Measurements from ENCODE around the gene PARP3. TPM values are rescaled to one million over a fixed set of nuclear protein-coding genes. Genes with fewer than 3 reads are reported as not detected.
"Not testable (repeated sequence)": the region's sequence is repeated elsewhere in the genome, so short reads cannot be mapped to it uniquely, and the experiment has no call there.

PARP3 gene
- total RNA-seq, 6 experiments from 2014 or later: 13.7 to 20.1 (median 17.1) TPM

DNA sequence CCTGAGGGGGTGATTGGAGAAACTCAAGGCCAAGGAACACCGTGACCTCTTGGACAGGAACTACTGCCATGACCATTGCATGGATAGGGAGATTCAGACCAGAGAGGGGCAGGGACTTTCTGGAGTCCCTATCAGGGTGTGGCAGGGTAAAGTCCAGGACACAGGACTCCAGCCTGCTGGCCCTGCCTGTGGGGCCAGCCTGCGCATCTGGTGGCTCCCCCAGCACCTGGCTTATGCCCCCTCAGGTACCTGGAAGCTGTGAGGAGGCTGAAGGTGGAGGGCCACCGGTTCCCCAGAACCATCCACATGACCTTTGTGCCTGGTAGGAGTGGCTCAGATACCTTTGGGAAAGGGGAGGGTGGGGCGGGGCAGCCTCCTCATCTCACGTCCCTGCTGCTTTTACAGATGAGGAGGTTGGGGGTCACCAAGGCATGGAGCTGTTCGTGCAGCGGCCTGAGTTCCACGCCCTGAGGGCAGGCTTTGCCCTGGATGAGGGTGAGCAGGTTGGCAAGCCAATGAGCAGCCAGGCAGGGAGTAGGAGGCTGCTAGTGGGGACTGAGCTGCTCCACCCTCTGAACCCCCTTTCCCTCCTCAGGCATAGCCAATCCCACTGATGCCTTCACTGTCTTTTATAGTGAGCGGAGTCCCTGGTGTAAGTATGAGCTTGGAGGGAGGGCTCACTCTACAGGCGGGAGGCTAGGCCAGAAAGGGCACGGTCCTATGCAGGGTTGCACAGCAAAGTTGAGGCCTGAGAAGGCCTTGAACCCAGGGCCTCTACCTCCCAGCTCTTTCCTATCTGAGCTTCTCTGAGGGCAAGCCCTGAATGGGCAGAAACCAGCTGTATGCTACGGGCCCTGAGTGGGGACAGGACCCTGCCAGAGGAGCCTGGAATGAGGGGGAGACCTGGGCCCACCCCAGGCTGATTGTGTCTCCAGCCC lies 44.1 kb downstream of the PARP3 start:
- Mint-ChIP-seq H3K4me1 (ENCODE audit: low read depth) (peaks cover 41% of the 10 kb centered on the region), H3K4me3 (no peak overlapping the region), H3K36me3 (ENCODE audit: low read depth) (peaks cover 3% of the 10 kb centered on the region), H3K9me3 (no peaks in the 10 kb centered on the region), H3K27me3 (ENCODE audit: insufficient read depth) (peaks cover 2% of the 10 kb centered on the region), H3K27ac (no peak overlapping the region)
- DNase-seq: no peak
- TF ChIP-seq, protein P1, sequence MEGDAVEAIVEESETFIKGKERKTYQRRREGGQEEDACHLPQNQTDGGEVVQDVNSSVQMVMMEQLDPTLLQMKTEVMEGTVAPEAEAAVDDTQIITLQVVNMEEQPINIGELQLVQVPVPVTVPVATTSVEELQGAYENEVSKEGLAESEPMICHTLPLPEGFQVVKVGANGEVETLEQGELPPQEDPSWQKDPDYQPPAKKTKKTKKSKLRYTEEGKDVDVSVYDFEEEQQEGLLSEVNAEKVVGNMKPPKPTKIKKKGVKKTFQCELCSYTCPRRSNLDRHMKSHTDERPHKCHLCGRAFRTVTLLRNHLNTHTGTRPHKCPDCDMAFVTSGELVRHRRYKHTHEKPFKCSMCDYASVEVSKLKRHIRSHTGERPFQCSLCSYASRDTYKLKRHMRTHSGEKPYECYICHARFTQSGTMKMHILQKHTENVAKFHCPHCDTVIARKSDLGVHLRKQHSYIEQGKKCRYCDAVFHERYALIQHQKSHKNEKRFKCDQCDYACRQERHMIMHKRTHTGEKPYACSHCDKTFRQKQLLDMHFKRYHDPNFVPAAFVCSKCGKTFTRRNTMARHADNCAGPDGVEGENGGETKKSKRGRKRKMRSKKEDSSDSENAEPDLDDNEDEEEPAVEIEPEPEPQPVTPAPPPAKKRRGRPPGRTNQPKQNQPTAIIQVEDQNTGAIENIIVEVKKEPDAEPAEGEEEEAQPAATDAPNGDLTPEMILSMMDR (IDR thresholded peaks at IDR 0.05): no peak

DNA sequence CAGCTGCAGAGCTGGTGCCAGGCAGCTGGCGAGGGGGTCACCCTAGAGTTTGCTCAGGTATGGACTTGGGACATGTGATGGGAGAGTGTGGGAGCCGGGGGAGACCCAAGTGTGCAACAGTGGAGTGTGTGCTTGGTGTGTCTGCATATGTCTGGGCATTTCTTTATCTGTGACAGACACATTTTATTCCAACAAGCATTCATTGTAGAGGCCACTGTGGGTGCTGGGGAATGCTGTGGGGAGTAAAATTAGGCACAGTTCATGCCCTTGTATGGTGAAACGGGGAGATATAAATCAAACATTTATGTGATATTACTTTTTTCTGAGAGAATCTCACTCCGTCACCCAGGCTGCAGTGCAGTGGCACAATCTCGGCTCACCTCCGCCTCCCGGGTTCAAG lies 45.4 kb downstream of the PARP3 start:
- peaks cover 11% of the 10 kb centered on the region for H3K36me3 Mint-ChIP-seq (ENCODE audit: low read depth)
- H3K4me1 Mint-ChIP-seq (ENCODE audit: low read depth): peaks cover 39% of the 10 kb centered on the region
- H3K4me3 Mint-ChIP-seq: no peak overlapping the region

DNA sequence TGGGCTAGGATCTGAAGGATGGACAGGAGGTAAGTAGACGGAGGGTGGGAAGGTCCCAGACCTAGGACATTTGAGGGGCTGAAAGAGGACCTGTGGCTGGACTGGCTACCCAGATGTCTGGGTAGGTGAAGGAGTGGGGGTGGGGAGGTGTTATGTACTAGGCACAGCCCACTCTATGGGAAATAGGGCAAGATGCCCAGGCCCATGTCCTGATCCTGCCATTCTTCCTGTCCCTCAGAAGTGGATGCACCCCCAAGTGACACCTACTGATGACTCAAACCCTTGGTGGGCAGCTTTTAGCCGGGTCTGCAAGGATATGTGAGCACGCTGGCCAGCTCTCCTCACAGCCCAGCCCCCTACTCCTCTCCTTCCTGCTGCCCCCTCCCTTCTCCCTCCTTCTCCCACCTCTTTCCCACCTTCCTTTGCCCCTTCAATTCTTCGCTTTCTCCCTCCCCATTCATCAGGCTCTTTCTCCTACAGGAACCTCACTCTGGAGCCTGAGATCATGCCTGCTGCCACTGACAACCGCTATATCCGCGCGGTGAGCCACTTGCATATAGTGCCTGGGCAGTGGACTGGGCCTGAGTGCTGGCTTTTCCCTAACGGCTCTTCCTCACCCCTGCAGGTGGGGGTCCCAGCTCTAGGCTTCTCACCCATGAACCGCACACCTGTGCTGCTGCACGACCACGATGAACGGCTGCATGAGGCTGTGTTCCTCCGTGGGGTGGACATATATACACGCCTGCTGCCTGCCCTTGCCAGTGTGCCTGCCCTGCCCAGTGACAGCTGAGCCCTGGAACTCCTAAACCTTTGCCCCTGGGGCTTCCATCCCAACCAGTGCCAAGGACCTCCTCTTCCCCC lies 46.4 kb downstream of the PARP3 start:
- H3K4me3 Mint-ChIP-seq: no peak overlapping the region
- no peak for DNase-seq

More for the DNA sequence above, 45.4 kb downstream of the PARP3 start:
- Mint-ChIP-seq H3K27me3 (ENCODE audit: insufficient read depth) (peaks cover 2% of the 10 kb centered on the region), H3K27ac (no peak overlapping the region), H3K9me3 (no peaks in the 10 kb centered on the region)
- TF ChIP-seq, protein P1 (IDR thresholded peaks at IDR 0.05): no peak
- no peak for DNase-seq

DNA sequence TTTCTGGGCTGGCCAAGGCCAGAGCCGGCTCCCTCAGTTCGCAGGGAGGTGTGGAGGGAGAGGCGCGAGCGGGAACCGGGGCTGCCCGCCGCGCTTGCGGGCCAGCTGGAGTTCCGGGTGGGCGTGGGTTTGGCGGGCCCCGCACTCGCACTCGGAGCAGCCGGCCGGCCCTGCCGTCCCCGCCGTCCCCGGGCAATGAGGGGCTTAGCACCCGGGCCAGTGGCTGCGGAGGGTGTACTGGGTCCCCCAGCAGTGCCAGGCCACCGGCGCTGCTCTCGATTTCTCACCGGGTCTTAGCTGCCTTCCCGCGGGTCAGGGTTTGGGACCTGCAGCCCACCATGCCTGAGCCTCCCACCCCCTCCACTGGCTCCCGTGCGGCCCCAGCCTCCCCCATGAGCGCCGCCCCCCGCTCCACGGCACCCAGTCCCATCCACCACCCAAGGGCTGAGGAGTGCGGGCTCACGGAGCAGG lies 48.4 kb downstream of the PARP3 start:
- H3K27me3 Mint-ChIP-seq (ENCODE audit: insufficient read depth); H3K4me3 Mint-ChIP-seq; H3K9me3 Mint-ChIP-seq; H3K27ac Mint-ChIP-seq; DNase-seq: not testable (repeated sequence)
- H3K36me3 Mint-ChIP-seq (ENCODE audit: low read depth): peaks cover 30% of the 10 kb centered on the region
- peaks cover 33% of the 10 kb centered on the region for H3K4me1 Mint-ChIP-seq (ENCODE audit: low read depth)

More for the DNA sequence above, 46.4 kb downstream of the PARP3 start:
- Mint-ChIP-seq H3K27ac (peak overlapping the region; percentile 40), H3K27me3 (ENCODE audit: insufficient read depth) (peaks cover 1% of the 10 kb centered on the region), H3K36me3 (ENCODE audit: low read depth) (peaks cover 12% of the 10 kb centered on the region), H3K4me1 (ENCODE audit: low read depth) (peaks cover 37% of the 10 kb centered on the region), H3K9me3 (no peaks in the 10 kb centered on the region)
- TF ChIP-seq, protein P1 (IDR thresholded peaks at IDR 0.05): no peak

DNA sequence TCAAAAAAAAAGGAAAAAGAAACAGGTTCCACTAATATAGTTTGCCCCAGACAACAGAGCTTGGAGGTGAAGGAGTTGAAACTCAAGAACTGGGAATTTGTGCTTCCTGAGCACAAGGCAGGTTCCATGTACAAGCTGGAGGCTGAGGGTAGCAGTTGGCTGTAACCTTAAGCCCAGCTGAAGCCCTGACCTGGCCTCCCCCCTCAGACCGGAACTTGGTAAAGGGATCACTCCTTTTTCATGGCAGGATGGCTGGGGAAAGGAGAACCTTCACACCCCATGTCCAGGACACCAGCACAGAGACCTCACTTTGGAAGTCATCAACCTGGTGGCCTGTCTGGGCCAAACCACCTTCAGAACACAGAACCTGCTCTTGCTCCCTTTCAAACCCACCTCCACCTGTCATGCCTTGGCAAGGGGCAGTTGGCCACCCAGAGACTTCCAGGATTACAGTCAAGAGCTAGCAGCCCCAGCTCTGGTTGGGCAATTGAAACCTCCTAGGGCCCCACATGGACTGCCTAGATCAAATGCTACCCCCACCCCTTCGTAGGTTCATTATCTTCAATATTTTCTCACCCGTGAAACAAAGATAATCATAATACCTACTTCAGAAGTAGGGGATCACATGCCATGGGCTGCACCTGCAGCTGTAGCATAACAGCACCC lies 50.0 kb downstream of the PARP3 start:
- TF ChIP-seq, protein P1 (IDR thresholded peaks at IDR 0.05): no peak
- peaks cover 2% of the 10 kb centered on the region for H3K27me3 Mint-ChIP-seq (ENCODE audit: insufficient read depth)
- H3K4me1 Mint-ChIP-seq (ENCODE audit: low read depth): peaks cover 33% of the 10 kb centered on the region
- H3K27ac Mint-ChIP-seq: peak overlapping the region; percentile 50; the same call in 1 of the 2 replicates
- no peak overlapping the region for H3K4me3 Mint-ChIP-seq
- no peak for DNase-seq
- H3K36me3 Mint-ChIP-seq (ENCODE audit: low read depth): peaks cover 32% of the 10 kb centered on the region
- no peaks in the 10 kb centered on the region for H3K9me3 Mint-ChIP-seq

DNA sequence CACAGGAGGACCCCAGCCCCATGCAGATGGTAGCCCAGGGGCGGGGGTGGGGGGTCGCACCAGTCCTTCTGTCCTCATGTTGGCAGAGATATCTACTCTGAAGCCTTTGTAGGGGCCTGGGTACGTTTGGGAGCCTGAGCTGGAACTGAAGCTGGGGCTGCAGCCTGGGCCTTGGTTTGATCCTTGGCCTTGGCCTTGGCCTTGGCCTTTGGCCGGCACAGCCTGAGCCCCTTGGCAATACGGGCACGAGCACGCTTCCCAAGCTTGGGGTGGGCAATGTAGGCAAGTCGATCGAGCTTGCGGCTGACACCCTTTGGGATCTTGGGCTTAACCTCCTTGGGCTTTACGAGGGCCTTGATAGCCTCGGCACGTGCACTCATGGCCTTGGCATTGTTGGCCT lies 51.5 kb downstream of the PARP3 start:
- peaks cover 32% of the 10 kb centered on the region for H3K36me3 Mint-ChIP-seq (ENCODE audit: low read depth)

More for the DNA sequence above, 51.5 kb downstream of the PARP3 start:
- not testable (repeated sequence) for H3K27me3 Mint-ChIP-seq (ENCODE audit: insufficient read depth); H3K9me3 Mint-ChIP-seq; DNase-seq
- peaks cover 41% of the 10 kb centered on the region for H3K4me1 Mint-ChIP-seq (ENCODE audit: low read depth)
- H3K4me3 Mint-ChIP-seq: peak overlapping the region; percentile 98
- H3K27ac Mint-ChIP-seq: peak overlapping the region; percentile 99
